Measurements from ENCODE around the gene EMX2.

DNA sequence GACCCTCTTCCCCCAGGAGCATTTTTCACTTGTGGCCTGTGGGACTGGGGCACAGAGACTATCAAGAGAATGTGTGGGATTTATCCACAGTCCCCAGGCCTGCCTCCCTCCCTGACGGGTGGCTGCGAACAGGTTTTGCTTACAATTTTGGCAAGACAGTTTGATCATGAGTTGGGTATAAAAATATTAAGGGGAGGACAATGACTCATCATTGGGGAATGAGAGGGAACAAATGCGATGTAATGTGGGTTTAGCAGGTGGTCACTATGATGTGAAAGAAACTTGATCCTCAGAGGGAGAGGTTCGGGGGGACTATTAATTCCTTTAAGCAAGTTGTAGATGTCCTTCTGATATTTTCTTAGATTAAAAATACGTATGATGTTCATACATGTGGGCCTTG is 52.2 kb downstream of the EMX2 start:
- TF ChIP-seq, protein P1, sequence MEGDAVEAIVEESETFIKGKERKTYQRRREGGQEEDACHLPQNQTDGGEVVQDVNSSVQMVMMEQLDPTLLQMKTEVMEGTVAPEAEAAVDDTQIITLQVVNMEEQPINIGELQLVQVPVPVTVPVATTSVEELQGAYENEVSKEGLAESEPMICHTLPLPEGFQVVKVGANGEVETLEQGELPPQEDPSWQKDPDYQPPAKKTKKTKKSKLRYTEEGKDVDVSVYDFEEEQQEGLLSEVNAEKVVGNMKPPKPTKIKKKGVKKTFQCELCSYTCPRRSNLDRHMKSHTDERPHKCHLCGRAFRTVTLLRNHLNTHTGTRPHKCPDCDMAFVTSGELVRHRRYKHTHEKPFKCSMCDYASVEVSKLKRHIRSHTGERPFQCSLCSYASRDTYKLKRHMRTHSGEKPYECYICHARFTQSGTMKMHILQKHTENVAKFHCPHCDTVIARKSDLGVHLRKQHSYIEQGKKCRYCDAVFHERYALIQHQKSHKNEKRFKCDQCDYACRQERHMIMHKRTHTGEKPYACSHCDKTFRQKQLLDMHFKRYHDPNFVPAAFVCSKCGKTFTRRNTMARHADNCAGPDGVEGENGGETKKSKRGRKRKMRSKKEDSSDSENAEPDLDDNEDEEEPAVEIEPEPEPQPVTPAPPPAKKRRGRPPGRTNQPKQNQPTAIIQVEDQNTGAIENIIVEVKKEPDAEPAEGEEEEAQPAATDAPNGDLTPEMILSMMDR (IDR thresholded peaks at IDR 0.05): no peak
- no peak for TF ChIP-seq POLR2A (IDR thresholded peaks at IDR 0.05)
